Colon (tissue), 2 donors: ENCODE data around the gene PLCE1.

Source experiments
- FAIRE-seq: peaks from 2 replicates; lab custom pipeline; 2012; peaks lifted over from hg19 to GRCh38; lab: Jason Lieb, UNC
- donor health status: control.
- donor health status: control.

PLCE1 gene

GRCh38 chr10:93994438-93994801 lies 689 bp downstream of the PLCE1 start:
- FAIRE-seq, result no peak

GRCh38 chr10:93995182-93995581 lies 1.5 kb downstream of the PLCE1 start:
- FAIRE-seq, result no peak

DNA sequence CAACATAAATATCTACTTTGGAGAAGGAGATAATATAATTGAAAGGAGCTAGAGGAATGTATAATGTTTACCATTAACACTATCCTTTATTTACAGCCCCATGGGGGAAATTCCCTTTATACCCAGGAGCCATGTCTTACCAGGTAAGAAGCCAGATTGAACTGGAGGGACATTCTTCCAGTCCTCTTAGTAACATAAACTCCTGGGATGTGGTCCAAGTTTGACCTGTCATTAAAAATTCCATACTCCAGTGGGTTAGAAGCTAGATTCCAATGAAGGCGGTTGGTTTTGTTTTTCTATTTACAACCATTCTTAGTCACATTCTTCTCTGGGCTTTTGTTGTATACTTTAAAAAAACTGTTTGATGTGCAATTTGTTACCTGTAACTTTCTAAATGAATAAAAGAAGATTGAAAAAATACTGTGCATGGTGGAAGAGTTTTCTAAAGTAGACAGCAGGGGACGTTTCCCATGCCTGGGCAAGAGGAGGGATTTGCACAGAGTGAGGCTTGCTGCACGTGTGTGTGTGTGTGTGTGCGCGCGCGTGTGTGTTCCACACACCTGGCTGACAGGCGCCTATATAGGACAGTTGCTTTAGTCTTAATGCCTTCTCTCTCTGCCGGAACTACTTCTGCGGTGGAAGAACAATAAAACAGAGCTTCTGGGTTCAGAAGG lies 2.0 kb downstream of the PLCE1 start:
- no peak for FAIRE-seq

DNA sequence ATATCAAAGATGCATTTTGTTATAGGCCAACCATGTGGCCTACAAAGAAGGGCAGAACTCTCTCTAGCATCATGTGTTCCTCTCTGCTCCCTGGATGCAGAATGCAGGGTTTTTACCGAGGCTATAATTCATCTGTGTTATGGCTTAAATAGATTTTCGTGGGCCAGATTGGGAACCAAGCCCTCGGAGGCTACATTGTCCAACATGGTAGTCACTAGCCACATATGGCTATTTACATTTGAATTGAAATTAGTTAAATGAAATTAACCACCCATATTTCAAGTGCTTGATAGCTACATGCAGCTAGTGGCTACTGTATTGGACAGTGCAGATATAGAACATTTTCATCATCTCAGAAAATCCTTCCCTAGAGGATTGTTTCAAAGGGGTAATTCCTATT lies 2.8 kb downstream of the PLCE1 start:
- no peak for FAIRE-seq

DNA sequence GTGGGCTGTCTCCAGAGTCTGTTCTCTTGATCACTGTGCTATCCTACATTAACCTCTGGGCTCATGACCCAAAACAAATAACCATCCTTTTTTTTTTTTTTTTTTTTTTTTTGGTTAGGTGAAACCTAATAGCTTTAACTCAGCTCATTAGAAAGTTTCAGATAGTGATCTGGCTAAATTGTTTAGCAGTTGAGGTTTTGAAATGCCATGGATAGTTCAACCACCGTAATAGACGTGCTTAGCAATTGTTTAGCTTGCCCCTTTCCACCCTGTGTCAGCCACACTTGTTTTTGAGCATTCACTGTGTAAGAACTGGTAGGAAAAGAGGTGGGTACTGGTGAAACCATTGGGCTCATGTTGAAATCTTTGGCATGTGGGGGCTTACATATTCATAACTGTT lies 3.8 kb downstream of the PLCE1 start:
- FAIRE-seq, result no peak

GRCh38 chr10:93999401-93999851 lies 5.7 kb downstream of the PLCE1 start:
- FAIRE-seq, result no peak

DNA sequence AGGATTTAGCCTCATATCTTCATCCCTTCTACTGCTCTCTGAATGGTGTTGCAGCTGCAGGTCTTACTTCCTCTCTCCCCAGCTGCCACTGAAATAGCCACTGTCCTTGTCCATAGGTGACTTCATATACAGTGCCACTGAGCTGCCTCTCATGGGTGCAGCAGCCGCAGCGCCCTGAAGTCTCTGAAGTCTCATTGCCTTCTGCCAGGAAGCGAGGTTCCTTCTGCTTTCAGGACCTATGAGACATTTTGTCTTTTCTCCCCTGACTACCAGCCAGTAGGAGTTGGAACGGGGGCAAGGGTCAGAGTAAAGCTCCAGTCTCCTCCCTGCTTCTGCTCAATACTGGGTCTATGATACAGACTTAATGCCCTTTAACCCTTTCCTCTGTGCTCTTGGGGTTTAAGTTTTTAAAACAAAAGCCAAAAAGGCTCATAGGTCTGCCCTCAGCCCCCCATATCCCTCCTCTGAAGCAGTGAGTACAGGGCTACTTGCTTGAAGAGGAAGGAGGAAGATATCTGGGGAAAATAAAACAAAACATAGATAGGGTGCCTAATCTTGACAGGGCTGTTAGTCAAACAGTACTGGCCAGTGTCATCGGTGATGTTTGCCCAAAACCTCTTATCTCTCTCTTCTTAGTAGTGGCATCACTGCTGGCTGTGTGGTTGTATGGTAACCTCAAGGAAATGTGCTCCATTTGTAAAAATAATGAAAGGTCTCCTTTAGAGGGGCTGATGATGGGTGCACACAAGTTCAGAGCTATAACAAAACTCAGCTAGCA lies 7.1 kb downstream of the PLCE1 start:
- no peak for FAIRE-seq

DNA sequence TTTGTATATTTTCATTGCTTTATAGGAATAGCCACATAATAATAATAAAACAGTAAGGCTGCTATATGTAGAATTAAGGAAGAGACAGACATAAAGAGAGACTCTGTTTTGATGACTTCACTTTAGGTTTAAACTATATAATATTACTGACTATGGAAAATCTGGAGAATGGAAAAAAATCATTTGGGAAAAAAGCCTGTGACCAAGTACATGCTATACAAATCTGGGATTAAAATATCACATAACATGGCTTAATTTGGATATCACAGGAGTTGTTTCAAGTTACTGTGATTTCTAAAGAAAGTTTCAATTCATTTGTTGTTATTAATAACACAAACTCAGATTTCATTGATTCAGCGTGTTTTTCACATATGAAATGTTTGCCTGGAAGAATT lies 7.7 kb downstream of the PLCE1 start:
- FAIRE-seq, result no peak

DNA sequence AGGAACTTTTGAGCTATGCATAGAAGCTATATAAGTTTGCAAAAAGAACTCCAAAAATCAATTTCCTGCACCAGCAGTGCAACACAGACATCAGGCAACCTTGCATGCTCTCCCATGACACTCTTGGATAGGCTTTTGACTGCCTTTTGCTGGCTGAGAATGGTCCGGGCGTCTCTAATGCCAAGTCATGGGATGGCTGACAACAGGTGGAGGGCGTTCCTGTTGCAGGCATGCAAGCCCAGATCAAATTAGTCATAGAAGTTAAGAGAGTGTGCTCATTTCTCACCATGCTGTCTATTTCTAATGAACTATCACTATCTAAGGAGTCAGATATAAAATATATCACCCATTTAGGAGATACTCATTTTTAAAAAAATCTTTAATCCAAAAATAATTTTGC lies 8.4 kb downstream of the PLCE1 start:
- FAIRE-seq, result no peak

DNA sequence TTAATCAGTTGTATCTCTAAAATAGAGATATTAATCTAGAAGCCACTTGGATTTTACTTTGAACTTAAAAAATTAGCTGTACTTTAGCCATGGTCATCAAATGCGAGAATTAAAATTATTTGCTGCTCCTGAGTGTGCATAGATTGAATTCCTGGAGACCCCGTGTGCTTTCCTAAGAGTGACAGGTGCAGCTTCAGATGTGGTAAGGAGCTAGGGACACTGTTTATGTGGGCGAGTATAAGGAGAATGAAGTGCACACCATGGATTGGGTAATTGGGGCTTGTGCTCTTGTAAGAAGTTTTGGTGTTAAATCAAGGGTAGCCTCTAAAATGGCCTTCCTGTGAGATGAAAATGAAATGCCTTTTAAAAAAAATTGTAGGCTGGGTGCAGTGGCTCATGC lies 9.8 kb downstream of the PLCE1 start:
- no peak for FAIRE-seq

DNA sequence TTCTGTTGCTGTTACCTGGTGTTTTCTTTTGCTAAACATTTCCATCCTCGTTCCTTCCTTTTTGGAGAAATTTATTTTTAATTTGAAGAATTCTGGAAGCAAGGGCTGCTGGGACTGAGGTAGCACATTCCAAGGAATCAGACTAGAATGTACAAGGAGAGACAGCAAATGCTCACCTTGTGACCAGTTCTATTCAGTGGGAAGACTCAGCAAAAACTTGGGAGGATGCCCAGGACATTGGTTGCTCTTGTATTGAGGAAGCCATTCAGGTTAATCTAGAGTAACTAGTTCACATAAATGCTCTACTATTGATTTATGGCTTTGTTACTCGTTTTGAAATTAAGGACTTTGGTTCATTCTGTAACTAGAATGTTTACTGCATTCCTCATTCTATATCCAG lies 11.3 kb downstream of the PLCE1 start:
- FAIRE-seq, result peak; percentile 41

GRCh38 chr10:94006591-94007550 lies 13.1 kb downstream of the PLCE1 start:
- no peak for FAIRE-seq

- FAIRE-seq, result no peak
Observed at GRCh38 chr10:94008526-94008925, 14.8 kb downstream of the PLCE1 start.

GRCh38 chr10:94010116-94010515 lies 16.4 kb downstream of the PLCE1 start:
- FAIRE-seq, result no peak

GRCh38 chr10:94010886-94011285 lies 17.2 kb downstream of the PLCE1 start:
- FAIRE-seq, result no peak

GRCh38 chr10:94011296-94011695 lies 17.6 kb downstream of the PLCE1 start:
- FAIRE-seq, result no peak

DNA sequence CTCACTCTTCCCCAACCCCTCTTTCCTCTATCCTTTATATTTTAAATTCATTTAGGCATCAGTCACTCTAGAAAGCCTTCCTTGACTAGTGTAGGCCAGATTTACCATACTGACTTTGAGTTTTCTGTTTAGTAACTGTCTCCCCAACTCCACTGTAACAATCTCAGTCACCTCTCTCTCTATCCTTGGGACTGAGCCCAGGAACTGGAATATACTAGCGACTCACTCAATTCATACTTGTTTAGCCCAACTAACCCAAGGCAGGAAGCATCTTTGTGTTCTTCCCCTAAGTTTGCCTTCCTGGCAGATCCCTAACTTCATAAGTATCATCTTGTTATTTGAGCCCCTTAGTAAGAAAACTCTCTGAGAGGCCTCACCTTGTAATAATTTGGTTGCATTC lies 19.1 kb downstream of the PLCE1 start:
- no peak for FAIRE-seq

DNA sequence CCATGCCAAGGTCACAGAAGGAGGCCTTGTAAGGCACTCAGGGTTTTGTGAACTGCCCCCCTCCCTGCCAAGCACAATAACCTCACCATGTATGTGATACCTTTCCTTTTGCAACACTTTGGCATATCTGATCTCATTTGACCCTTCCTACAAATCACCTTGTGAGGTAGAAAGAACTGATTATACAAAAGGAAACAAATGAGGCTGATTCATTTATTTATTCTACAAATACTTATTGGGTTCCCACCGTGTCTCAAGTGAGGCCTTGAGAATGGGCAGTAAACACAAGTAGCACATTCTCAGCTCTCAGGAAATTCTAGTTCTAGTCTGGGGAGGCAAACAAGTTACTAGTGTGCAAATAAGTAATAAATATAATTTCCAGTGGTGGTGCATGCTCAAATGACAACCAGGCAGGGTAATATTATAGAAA lies 19.6 kb downstream of the PLCE1 start:
- FAIRE-seq, result no peak

DNA sequence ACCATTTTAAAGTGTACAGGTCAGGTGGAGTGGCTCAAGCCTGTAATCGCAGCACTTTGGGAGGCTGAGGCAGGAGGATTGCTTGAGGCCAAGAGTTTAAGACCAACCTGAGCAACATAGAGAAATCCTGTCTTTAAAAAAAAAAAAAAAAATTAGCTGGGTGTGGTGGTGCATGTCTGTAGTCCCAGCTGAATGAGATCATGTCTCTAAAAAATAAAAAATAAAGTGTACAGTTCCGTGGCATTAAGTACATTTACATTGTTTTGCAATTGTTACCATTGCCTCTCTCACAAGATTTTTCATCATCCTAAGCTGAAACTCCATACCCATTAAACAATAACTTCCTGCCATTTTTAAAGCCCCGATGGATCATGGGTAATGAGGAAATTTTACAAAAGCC lies 20.6 kb downstream of the PLCE1 start:
- FAIRE-seq, result no peak

- FAIRE-seq, result no peak
Observed at GRCh38 chr10:94016727-94017714, 23.3 kb downstream of the PLCE1 start.

- FAIRE-seq, result no peak
Observed at GRCh38 chr10:94018107-94018506, 24.4 kb downstream of the PLCE1 start.
